HepG2 (cell line): ENCODE data around the gene RNPS1. TPM values are rescaled to one million over a fixed set of nuclear protein-coding genes. Genes with fewer than 3 reads are reported as not detected.

ENCODE experiments used
- ARNTL ChIP-seq: sonication (generic); formaldehyde crosslinking; IDR thresholded peaks from 2 replicates; pipeline ENCODE4 v1.4.0; 2020; ENCODE audit warnings: mild to moderate bottlenecking, missing genetic modification reagents
- CBX5 ChIP-seq: sonication (generic); formaldehyde crosslinking; IDR thresholded peaks from 2 replicates; pipeline ENCODE4 v1.4.0; 2020; ENCODE audit warnings: missing genetic modification reagents, borderline replicate concordance
- FOXO1 ChIP-seq: sonication (generic); formaldehyde crosslinking; IDR thresholded peaks from 2 replicates; pipeline ENCODE4 v1.4.0; 2020; ENCODE audit warnings: missing genetic modification reagents
- HOXA9 ChIP-seq: sonication (generic); formaldehyde crosslinking; IDR thresholded peaks from 2 replicates; pipeline ENCODE4 v1.8.1; 2022; ENCODE audit warnings: missing genetic modification reagents, mild to moderate bottlenecking, moderate library complexity, borderline replicate concordance
- IRF2 ChIP-seq: IDR thresholded peaks from 2 replicates; pipeline ENCODE4 v1.6.1; 2018; ENCODE audit warnings: missing genetic modification reagents, missing compliant biosample characterization
- KAT8 ChIP-seq: IDR thresholded peaks from 2 replicates; pipeline ENCODE4 v1.6.1; 2016; ENCODE audit warnings: missing genetic modification reagents, missing compliant biosample characterization
- LCORL ChIP-seq, 2 experiments: fragments of 450-650 bp in 1 of 2; sonication (generic) in 1 of 2; formaldehyde crosslinking in 1 of 2; IDR thresholded peaks; 2 replicates each; pipeline versions ENCODE4 v1.5.0 to v1.6.1; 2017 to 2020; ENCODE audit warnings: antibody characterized with exemption in 1 of 2, missing genetic modification reagents in 1 of 2
- MAF1 ChIP-seq: sonication (generic); formaldehyde crosslinking; IDR thresholded peaks from 2 replicates; pipeline ENCODE4 v1.5.0; 2020; ENCODE audit warnings: missing genetic modification reagents, borderline replicate concordance
- MBNL3 ChIP-seq: fragments of 250-450 bp; sonication (Bioruptor Pico); conservative IDR thresholded peaks from 2 replicates; pipeline ENCODE4 v1.8.0; 2022; ENCODE audit warnings: mild to moderate bottlenecking, inconsistent platforms
- MYC ChIP-seq: sonication (generic); formaldehyde crosslinking; IDR thresholded peaks from 2 replicates; pipeline ENCODE4 v1.9.0; 2021; ENCODE audit warnings: missing genetic modification reagents, borderline replicate concordance
- REPIN1 ChIP-seq: sonication (generic); formaldehyde crosslinking; IDR thresholded peaks from 2 replicates; pipeline ENCODE4 v1.8.0; 2022; ENCODE audit warnings: missing genetic modification reagents, low read depth, mild to moderate bottlenecking, borderline replicate concordance
- TBP ChIP-seq: sonication (generic); formaldehyde crosslinking; IDR thresholded peaks from 2 replicates; pipeline ENCODE4 v1.5.0; 2020; ENCODE audit warnings: missing genetic modification reagents
- ZBTB21 ChIP-seq: sonication (generic); formaldehyde crosslinking; IDR thresholded peaks from 2 replicates; pipeline ENCODE4 v1.4.0; 2020; ENCODE audit warnings: missing genetic modification reagents
- ZNF10 ChIP-seq: sonication (generic); formaldehyde crosslinking; IDR thresholded peaks from 2 replicates; pipeline ENCODE4 v1.4.0; 2020; ENCODE audit warnings: mild to moderate bottlenecking, low read depth, missing genetic modification reagents, borderline replicate concordance
- ZNF235 ChIP-seq: sonication (generic); formaldehyde crosslinking; IDR thresholded peaks from 2 replicates; pipeline ENCODE4 v1.8.1; 2023; ENCODE audit warnings: mild to moderate bottlenecking, missing genetic modification reagents, borderline replicate concordance
- ZNF251 ChIP-seq: sonication (generic); formaldehyde crosslinking; IDR thresholded peaks from 2 replicates; pipeline ENCODE4 v1.9.0; 2021; ENCODE audit warnings: mild to moderate bottlenecking, missing genetic modification reagents
- ZNF546 ChIP-seq: sonication (generic); formaldehyde crosslinking; conservative IDR thresholded peaks from 2 replicates; pipeline ENCODE4 v1.8.1; 2023; ENCODE audit warnings: mild to moderate bottlenecking, missing genetic modification reagents
- ZNF660 ChIP-seq: sonication (generic); formaldehyde crosslinking; IDR thresholded peaks from 2 replicates; pipeline ENCODE4 v1.5.1; 2020; ENCODE audit warnings: mild to moderate bottlenecking, low read depth, missing genetic modification reagents, borderline replicate concordance
- ZNF749 ChIP-seq: sonication (generic); formaldehyde crosslinking; IDR thresholded peaks from 2 replicates; pipeline ENCODE4 v1.8.0; 2022; ENCODE audit warnings: mild to moderate bottlenecking, missing genetic modification reagents, moderate library complexity, borderline replicate concordance
- ZNF772 ChIP-seq: sonication (generic); formaldehyde crosslinking; IDR thresholded peaks from 2 replicates; pipeline ENCODE4 v1.5.0; 2020; ENCODE audit warnings: mild to moderate bottlenecking, missing genetic modification reagents
- polyA plus RNA-seq, 8 experiments: library from polyadenylated mRNA; depleted of rRNA in 3 of 8; stranded (reverse) in 7 of 8; unstranded in 1 of 8; fragments of >200 nt; fragmentation: Illumina TruSeq in 4 of 8; extraction: Trizol in 4 of 8; gene quantifications; 2 replicates each; pipeline versions ENCODE4 v1.2.1 to v1.2.3, GENCODE V29; 2011 to 2016; ENCODE audit warnings: low read depth in 4 of 8, missing spikeins in 1 of 8, mixed read lengths in 1 of 8; ENCODE audit not compliant: insufficient read depth in 1 of 8
- total RNA-seq, 5 experiments: library from RNA; depleted of rRNA; stranded (reverse); fragments of >200 nt; fragmentation: Illumina TruSeq; extraction: Trizol; gene quantifications; 2 replicates each; pipeline ENCODE4 v1.2.3, GENCODE V29; 2016; ENCODE audit warnings: low read depth in 1 of 5
- TF ChIP-seq, protein P1 (sequence below): IDR thresholded peaks from 2 replicates; pipeline ENCODE4 v1.6.1; 2016; ENCODE audit warnings: low read depth, missing genetic modification reagents, missing compliant biosample characterization
- TF ChIP-seq, protein P2 (sequence below): sonication (generic); formaldehyde crosslinking; conservative IDR thresholded peaks from 2 replicates; pipeline ENCODE4 v1.8.0; 2022; ENCODE audit warnings: low read depth, missing genetic modification reagents

RNPS1 gene
- total and polyA plus RNA-seq, 2 of the 13 experiments (the other 11 are each of a cell fraction or from before 2014, with no cell fraction given): 126 to 133 TPM

DNA sequence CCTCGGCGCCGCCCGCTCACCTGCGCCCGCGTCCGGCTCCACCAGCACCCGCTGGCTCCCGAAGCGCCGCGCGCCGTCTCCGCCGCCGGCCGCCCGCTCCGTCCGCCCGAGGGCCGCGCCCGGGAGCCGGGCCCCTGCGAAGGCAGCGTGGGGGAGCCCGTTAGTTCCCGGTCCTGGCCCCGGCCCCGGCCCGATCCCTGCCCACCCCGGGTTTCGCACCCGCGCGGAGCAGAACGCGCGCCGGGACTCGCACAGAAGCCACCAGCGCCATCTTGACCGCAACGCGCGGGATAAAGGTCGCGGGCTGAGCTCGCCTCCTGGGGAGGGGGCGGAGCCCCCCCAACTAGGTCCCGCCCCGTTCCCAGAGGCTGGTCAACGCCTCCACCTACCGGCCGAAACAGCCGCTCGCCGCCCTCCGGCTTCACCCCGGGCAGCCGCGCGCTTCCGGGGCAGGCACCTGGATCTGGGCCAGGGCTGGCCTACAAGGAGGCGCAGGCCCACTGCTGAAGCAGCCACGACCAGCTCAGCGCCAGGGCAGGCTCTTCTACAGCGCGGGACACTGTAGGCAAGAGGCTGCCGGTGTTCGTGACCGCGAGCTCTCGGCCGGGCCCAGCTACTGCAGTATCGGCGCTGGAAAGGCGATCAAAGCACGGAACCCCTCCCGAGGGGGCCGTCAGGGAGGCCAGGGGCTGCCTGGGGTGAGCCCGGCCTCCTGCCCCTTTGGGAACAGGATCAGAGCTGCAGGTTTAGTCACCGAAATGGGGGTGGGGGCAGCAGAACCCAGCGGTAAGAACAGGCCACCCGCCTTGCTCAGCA, 16.4 kb downstream of the RNPS1 start, which contains the start of gene ECI1 (continued):
- peak; percentile 41; the same call in 1 of the 2 replicates for TF ChIP-seq ARNTL
- TF ChIP-seq KAT8 (CRISPR knock-in tag): peak; percentile 81
- TF ChIP-seq MAF1 (CRISPR knock-in tag): no peak
- no peak for TF ChIP-seq ZNF10 (CRISPR knock-in tag)
- TF ChIP-seq TBP (CRISPR knock-in tag): no peak; the same call in 1 of the 2 replicates
- peak; percentile 31; the same call in 1 of the 2 replicates for TF ChIP-seq ZNF235 (CRISPR knock-in tag)
- TF ChIP-seq MYC (CRISPR knock-in tag): peak; percentile 82; the same call in 1 of the 2 replicates
- 0 out of 2 replicates have a peak, but pooled peaks have one; percentile 68 for TF ChIP-seq CBX5 (CRISPR knock-in tag)
- TF ChIP-seq ZNF546 (CRISPR knock-in tag): peak; percentile 40; the same call in 1 of the 2 replicates
- peak; percentile 90; the same call in 1 of the 2 replicates for TF ChIP-seq ZNF772
- TF ChIP-seq, protein P1, sequence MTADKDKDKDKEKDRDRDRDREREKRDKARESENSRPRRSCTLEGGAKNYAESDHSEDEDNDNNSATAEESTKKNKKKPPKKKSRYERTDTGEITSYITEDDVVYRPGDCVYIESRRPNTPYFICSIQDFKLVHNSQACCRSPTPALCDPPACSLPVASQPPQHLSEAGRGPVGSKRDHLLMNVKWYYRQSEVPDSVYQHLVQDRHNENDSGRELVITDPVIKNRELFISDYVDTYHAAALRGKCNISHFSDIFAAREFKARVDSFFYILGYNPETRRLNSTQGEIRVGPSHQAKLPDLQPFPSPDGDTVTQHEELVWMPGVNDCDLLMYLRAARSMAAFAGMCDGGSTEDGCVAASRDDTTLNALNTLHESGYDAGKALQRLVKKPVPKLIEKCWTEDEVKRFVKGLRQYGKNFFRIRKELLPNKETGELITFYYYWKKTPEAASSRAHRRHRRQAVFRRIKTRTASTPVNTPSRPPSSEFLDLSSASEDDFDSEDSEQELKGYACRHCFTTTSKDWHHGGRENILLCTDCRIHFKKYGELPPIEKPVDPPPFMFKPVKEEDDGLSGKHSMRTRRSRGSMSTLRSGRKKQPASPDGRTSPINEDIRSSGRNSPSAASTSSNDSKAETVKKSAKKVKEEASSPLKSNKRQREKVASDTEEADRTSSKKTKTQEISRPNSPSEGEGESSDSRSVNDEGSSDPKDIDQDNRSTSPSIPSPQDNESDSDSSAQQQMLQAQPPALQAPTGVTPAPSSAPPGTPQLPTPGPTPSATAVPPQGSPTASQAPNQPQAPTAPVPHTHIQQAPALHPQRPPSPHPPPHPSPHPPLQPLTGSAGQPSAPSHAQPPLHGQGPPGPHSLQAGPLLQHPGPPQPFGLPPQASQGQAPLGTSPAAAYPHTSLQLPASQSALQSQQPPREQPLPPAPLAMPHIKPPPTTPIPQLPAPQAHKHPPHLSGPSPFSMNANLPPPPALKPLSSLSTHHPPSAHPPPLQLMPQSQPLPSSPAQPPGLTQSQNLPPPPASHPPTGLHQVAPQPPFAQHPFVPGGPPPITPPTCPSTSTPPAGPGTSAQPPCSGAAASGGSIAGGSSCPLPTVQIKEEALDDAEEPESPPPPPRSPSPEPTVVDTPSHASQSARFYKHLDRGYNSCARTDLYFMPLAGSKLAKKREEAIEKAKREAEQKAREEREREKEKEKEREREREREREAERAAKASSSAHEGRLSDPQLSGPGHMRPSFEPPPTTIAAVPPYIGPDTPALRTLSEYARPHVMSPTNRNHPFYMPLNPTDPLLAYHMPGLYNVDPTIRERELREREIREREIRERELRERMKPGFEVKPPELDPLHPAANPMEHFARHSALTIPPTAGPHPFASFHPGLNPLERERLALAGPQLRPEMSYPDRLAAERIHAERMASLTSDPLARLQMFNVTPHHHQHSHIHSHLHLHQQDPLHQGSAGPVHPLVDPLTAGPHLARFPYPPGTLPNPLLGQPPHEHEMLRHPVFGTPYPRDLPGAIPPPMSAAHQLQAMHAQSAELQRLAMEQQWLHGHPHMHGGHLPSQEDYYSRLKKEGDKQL: no peak; the same call in 1 of the 2 replicates
- TF ChIP-seq MBNL3 (CRISPR knock-in tag): no peak
- peak; percentile 35; the same call in 1 of the 2 replicates for TF ChIP-seq LCORL (IDR thresholded peaks at IDR 0.05)
- TF ChIP-seq LCORL (CRISPR knock-in tag; IDR thresholded peaks at IDR 0.05): peak; percentile 69
- no peak; the same call in 1 of the 2 replicates for TF ChIP-seq FOXO1 (CRISPR knock-in tag)
- TF ChIP-seq ZBTB21 (CRISPR knock-in tag): no peak
- TF ChIP-seq ZNF660 (CRISPR knock-in tag): no peak
- TF ChIP-seq, protein P2, sequence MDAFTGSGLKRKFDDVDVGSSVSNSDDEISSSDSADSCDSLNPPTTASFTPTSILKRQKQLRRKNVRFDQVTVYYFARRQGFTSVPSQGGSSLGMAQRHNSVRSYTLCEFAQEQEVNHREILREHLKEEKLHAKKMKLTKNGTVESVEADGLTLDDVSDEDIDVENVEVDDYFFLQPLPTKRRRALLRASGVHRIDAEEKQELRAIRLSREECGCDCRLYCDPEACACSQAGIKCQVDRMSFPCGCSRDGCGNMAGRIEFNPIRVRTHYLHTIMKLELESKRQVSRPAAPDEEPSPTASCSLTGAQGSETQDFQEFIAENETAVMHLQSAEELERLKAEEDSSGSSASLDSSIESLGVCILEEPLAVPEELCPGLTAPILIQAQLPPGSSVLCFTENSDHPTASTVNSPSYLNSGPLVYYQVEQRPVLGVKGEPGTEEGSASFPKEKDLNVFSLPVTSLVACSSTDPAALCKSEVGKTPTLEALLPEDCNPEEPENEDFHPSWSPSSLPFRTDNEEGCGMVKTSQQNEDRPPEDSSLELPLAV (CRISPR knock-in tag): 0 out of 2 replicates have a peak, but pooled peaks have one; percentile 26
- peak; percentile 26; the same call in 1 of the 2 replicates for TF ChIP-seq HOXA9 (CRISPR knock-in tag)
- TF ChIP-seq ZNF251 (CRISPR knock-in tag): no peak
- peak; percentile 95 for TF ChIP-seq REPIN1 (CRISPR knock-in tag)
- peak; percentile 87 for TF ChIP-seq IRF2 (CRISPR knock-in tag)
- peak; percentile 83; the same call in 1 of the 2 replicates for TF ChIP-seq ZNF749 (CRISPR knock-in tag)
